WTC11 (cell line): Measurements from ENCODE around the gene WWOX. TPM values are rescaled to one million over a fixed set of nuclear protein-coding genes. Genes with fewer than 3 reads are reported as not detected.

ENCODE experiments used
- ATAC-seq: fragments of 200-7000 bp; cut with Tn5 transposase; 2 replicates; pipeline ENCODE4 v1.10.0; 2021; ENCODE audit warnings: mild to moderate bottlenecking, moderate library complexity
- CTCF ChIA-PET: fragments of 300-600 bp; sonication (Branson Sonifier 250); formaldehyde crosslinking; loops from one replicate; lab custom pipeline; 2021; ENCODE audit warnings: antibody characterized with exemption; lab: Charles Lee
- POLR2A ChIA-PET: fragments of 350-600 bp; sonication (Branson Sonifier 250); formaldehyde crosslinking; loops from one replicate; lab custom pipeline; 2021; ENCODE audit warnings: antibody characterized with exemption; lab: Charles Lee
- DNase-seq: peaks from one replicate; pipeline ENCODE4 v3.0.0; 2021; ENCODE audit warnings: low spot score
- H3K27ac Mint-ChIP-seq: 2 replicates; pipeline ENCODE4 v1.8.0; 2021; ENCODE audit warnings: mixed read lengths
- H3K27me3 Mint-ChIP-seq: 2 replicates; pipeline ENCODE4 v1.8.0; 2021; ENCODE audit warnings: low read depth, mild to moderate bottlenecking, moderate library complexity, mixed read lengths
- H3K36me3 Mint-ChIP-seq: 2 replicates; pipeline ENCODE4 v1.8.0; 2021; ENCODE audit warnings: mixed read lengths
- H3K4me1 Mint-ChIP-seq: 2 replicates; pipeline ENCODE4 v1.8.0; 2022; ENCODE audit warnings: mixed read lengths
- H3K4me3 Mint-ChIP-seq: 2 replicates; pipeline ENCODE4 v1.8.0; 2021; ENCODE audit warnings: mild to moderate bottlenecking, moderate library complexity, mixed read lengths
- H3K9me3 Mint-ChIP-seq: 2 replicates; pipeline ENCODE4 v1.8.0; 2021; ENCODE audit warnings: mixed read lengths
- ESRRA ChIP-seq: sonication (generic); formaldehyde crosslinking; IDR thresholded peaks from 2 replicates; pipeline ENCODE4 v1.8.1; 2022; ENCODE audit warnings: mild to moderate bottlenecking, missing genetic modification reagents, borderline replicate concordance
- FOXJ3 ChIP-seq: sonication (generic); formaldehyde crosslinking; IDR thresholded peaks from 2 replicates; pipeline ENCODE4 v1.9.0; 2021; ENCODE audit warnings: missing genetic modification reagents, mild to moderate bottlenecking, borderline replicate concordance
- RORB ChIP-seq: fragments of 250-450 bp; sonication (Bioruptor Pico); IDR thresholded peaks from 2 replicates; pipeline ENCODE4 v1.9.0; 2021; ENCODE audit warnings: mild to moderate bottlenecking
- SMAD3 ChIP-seq: sonication (generic); formaldehyde crosslinking; IDR thresholded peaks from 2 replicates; pipeline ENCODE4 v1.8.0; 2022; ENCODE audit warnings: missing genetic modification reagents, mild to moderate bottlenecking, borderline replicate concordance
- USF1 ChIP-seq: sonication (generic); formaldehyde crosslinking; IDR thresholded peaks from 2 replicates; pipeline ENCODE4 v1.8.0; 2022; ENCODE audit warnings: mild to moderate bottlenecking, missing genetic modification reagents
- USF2 ChIP-seq: sonication (generic); formaldehyde crosslinking; IDR thresholded peaks from 2 replicates; pipeline ENCODE4 v1.8.1; 2023; ENCODE audit warnings: mild to moderate bottlenecking, missing genetic modification reagents, moderate library complexity
- ZBTB21 ChIP-seq: sonication (generic); formaldehyde crosslinking; IDR thresholded peaks from 2 replicates; pipeline ENCODE4 v1.8.1; 2023; ENCODE audit warnings: mild to moderate bottlenecking, missing genetic modification reagents, borderline replicate concordance
- ZNF121 ChIP-seq: sonication (generic); formaldehyde crosslinking; IDR thresholded peaks from 2 replicates; pipeline ENCODE4 v1.8.0; 2023; ENCODE audit warnings: missing genetic modification reagents
- ZNF138 ChIP-seq: sonication (generic); formaldehyde crosslinking; conservative IDR thresholded peaks from 2 replicates; pipeline ENCODE4 v1.8.1; 2022; ENCODE audit warnings: mild to moderate bottlenecking, moderate library complexity, missing genetic modification reagents
- ZNF396 ChIP-seq: fragments of 250-450 bp; sonication (Bioruptor Pico); IDR thresholded peaks from 2 replicates; pipeline ENCODE4 v1.8.0; 2021; ENCODE audit warnings: mild to moderate bottlenecking, moderate library complexity, borderline replicate concordance
- ZNF671 ChIP-seq: fragments of 250-450 bp; sonication (Bioruptor Pico); IDR thresholded peaks from 2 replicates; pipeline ENCODE4 v1.8.0; 2021; ENCODE audit warnings: mild to moderate bottlenecking
- total RNA-seq: library from RNA; stranded (reverse); gene quantifications from 3 replicates; pipeline ENCODE4 v1.2.3, GENCODE V29; 2021
- TF ChIP-seq, protein P1 (sequence below): fragments of 250-450 bp; sonication (Bioruptor Pico); IDR thresholded peaks from 2 replicates; pipeline ENCODE4 v1.8.0; 2021; ENCODE audit warnings: mild to moderate bottlenecking
- TF ChIP-seq, protein P2 (sequence below): fragments of 250-450 bp; sonication (Bioruptor Pico); IDR thresholded peaks from 2 replicates; pipeline ENCODE4 v2.1.2; 2022; ENCODE audit warnings: mild to moderate bottlenecking, moderate library complexity
- TF ChIP-seq, protein P3 (sequence below): sonication (generic); formaldehyde crosslinking; IDR thresholded peaks from 2 replicates; pipeline ENCODE4 v1.8.0; 2023; ENCODE audit warnings: mild to moderate bottlenecking, missing genetic modification reagents
- TF ChIP-seq, protein P4 (sequence below): fragments of 250-450 bp; sonication (Bioruptor Pico); IDR thresholded peaks from 2 replicates; pipeline ENCODE4 v1.9.0; 2021; ENCODE audit warnings: mild to moderate bottlenecking
- TF ChIP-seq, protein P5 (sequence below): sonication (generic); formaldehyde crosslinking; IDR thresholded peaks from 2 replicates; pipeline ENCODE4 v1.8.1; 2022; ENCODE audit warnings: low read depth, mild to moderate bottlenecking, moderate library complexity, missing genetic modification reagents, borderline replicate concordance
- TF ChIP-seq, protein P6 (sequence below): sonication (generic); formaldehyde crosslinking; IDR thresholded peaks from 2 replicates; pipeline ENCODE4 v1.8.0; 2022; ENCODE audit warnings: missing genetic modification reagents
- TF ChIP-seq, protein P7 (sequence below): fragments of 250-450 bp; sonication (Bioruptor Pico); IDR thresholded peaks from 2 replicates; pipeline ENCODE4 v1.9.0; 2021; ENCODE audit warnings: moderate library complexity, mild to moderate bottlenecking, inconsistent platforms, borderline replicate concordance

WWOX gene
- total RNA-seq, 1 experiment from 2014 or later: 15.7 TPM

DNA sequence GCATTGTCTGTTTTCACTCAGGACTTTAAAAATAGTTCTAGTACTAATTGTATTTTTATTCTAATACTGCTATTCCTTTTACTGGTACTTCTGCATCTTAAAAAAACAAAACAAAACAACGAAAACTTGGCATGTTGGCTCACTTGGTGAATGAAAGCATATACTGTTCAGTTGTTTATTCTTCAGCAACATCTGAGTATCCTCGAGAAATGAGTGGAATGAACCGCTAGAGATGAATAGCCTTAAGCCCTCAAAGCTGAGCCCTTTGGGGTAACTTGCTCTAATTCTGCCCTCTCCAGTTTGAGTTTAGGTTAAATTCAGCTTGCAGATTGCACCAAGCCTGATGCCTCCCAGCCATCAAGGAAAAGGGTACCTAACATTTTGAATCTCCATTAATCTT, 126.5 kb downstream of the WWOX start:
- ATAC-seq: no peak
- ChIA-PET CTCF (no interaction called here), POLR2A (no interaction called here)
- TF ChIP-seq, protein P1, sequence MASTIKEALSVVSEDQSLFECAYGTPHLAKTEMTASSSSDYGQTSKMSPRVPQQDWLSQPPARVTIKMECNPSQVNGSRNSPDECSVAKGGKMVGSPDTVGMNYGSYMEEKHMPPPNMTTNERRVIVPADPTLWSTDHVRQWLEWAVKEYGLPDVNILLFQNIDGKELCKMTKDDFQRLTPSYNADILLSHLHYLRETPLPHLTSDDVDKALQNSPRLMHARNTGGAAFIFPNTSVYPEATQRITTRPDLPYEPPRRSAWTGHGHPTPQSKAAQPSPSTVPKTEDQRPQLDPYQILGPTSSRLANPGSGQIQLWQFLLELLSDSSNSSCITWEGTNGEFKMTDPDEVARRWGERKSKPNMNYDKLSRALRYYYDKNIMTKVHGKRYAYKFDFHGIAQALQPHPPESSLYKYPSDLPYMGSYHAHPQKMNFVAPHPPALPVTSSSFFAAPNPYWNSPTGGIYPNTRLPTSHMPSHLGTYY: no peak
- TF ChIP-seq ZNF138 (CRISPR knock-in tag) (no peak), ZBTB21 (CRISPR knock-in tag) (no peak), FOXJ3 (CRISPR knock-in tag) (no peak), ESRRA (CRISPR knock-in tag) (no peak), ZNF121 (no peak)
- TF ChIP-seq, protein P2, sequence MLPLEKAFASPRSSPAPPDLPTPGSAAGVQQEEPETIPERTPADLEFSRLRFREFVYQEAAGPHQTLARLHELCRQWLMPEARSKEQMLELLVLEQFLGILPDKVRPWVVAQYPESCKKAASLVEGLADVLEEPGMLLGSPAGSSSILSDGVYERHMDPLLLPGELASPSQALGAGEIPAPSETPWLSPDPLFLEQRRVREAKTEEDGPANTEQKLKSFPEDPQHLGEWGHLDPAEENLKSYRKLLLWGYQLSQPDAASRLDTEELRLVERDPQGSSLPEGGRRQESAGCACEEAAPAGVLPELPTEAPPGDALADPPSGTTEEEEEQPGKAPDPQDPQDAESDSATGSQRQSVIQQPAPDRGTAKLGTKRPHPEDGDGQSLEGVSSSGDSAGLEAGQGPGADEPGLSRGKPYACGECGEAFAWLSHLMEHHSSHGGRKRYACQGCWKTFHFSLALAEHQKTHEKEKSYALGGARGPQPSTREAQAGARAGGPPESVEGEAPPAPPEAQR (CRISPR knock-in tag): no peak
- TF ChIP-seq, protein P3, sequence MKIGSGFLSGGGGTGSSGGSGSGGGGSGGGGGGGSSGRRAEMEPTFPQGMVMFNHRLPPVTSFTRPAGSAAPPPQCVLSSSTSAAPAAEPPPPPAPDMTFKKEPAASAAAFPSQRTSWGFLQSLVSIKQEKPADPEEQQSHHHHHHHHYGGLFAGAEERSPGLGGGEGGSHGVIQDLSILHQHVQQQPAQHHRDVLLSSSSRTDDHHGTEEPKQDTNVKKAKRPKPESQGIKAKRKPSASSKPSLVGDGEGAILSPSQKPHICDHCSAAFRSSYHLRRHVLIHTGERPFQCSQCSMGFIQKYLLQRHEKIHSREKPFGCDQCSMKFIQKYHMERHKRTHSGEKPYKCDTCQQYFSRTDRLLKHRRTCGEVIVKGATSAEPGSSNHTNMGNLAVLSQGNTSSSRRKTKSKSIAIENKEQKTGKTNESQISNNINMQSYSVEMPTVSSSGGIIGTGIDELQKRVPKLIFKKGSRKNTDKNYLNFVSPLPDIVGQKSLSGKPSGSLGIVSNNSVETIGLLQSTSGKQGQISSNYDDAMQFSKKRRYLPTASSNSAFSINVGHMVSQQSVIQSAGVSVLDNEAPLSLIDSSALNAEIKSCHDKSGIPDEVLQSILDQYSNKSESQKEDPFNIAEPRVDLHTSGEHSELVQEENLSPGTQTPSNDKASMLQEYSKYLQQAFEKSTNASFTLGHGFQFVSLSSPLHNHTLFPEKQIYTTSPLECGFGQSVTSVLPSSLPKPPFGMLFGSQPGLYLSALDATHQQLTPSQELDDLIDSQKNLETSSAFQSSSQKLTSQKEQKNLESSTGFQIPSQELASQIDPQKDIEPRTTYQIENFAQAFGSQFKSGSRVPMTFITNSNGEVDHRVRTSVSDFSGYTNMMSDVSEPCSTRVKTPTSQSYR (CRISPR knock-in tag): no peak
- TF ChIP-seq, protein P4, sequence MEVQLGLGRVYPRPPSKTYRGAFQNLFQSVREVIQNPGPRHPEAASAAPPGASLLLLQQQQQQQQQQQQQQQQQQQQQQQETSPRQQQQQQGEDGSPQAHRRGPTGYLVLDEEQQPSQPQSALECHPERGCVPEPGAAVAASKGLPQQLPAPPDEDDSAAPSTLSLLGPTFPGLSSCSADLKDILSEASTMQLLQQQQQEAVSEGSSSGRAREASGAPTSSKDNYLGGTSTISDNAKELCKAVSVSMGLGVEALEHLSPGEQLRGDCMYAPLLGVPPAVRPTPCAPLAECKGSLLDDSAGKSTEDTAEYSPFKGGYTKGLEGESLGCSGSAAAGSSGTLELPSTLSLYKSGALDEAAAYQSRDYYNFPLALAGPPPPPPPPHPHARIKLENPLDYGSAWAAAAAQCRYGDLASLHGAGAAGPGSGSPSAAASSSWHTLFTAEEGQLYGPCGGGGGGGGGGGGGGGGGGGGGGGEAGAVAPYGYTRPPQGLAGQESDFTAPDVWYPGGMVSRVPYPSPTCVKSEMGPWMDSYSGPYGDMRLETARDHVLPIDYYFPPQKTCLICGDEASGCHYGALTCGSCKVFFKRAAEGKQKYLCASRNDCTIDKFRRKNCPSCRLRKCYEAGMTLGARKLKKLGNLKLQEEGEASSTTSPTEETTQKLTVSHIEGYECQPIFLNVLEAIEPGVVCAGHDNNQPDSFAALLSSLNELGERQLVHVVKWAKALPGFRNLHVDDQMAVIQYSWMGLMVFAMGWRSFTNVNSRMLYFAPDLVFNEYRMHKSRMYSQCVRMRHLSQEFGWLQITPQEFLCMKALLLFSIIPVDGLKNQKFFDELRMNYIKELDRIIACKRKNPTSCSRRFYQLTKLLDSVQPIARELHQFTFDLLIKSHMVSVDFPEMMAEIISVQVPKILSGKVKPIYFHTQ: no peak
- no peaks in the 10 kb centered on the region for H3K27me3 Mint-ChIP-seq
- H3K27ac Mint-ChIP-seq: no peak overlapping the region
- no peak overlapping the region for H3K4me3 Mint-ChIP-seq
- no peaks in the 10 kb centered on the region for H3K36me3 Mint-ChIP-seq
- H3K4me1 Mint-ChIP-seq: peaks cover 7% of the 10 kb centered on the region
- peaks cover 6% of the 10 kb centered on the region for H3K9me3 Mint-ChIP-seq
- DNase-seq: no peak

GRCh38 chr16:78227855-78228254, 128.4 kb downstream of the WWOX start:
- Mint-ChIP-seq H3K4me1 (peaks cover 7% of the 10 kb centered on the region), H3K27ac (no peak overlapping the region), H3K27me3 (no peaks in the 10 kb centered on the region), H3K9me3 (peaks cover 6% of the 10 kb centered on the region), H3K4me3 (no peak overlapping the region), H3K36me3 (no peaks in the 10 kb centered on the region)
- ChIA-PET POLR2A (no interaction called here), CTCF (interaction anchor here (0.6 to 1.6 kb wide), 4 partner anchors 21 to 835 kb away, joined by 3 to 6 read pairs (median 4); no protein-coding TSS in a partner anchor)
- peak; percentile 90 for ATAC-seq
- no peak for DNase-seq
- TF ChIP-seq ZNF396 (CRISPR knock-in tag) (no peak), USF2 (no peak), FOXJ3 (CRISPR knock-in tag) (no peak), USF1 (CRISPR knock-in tag) (no peak), ZNF671 (no peak), SMAD3 (CRISPR knock-in tag) (no peak), RORB (CRISPR knock-in tag) (no peak)
- TF ChIP-seq, protein P5, sequence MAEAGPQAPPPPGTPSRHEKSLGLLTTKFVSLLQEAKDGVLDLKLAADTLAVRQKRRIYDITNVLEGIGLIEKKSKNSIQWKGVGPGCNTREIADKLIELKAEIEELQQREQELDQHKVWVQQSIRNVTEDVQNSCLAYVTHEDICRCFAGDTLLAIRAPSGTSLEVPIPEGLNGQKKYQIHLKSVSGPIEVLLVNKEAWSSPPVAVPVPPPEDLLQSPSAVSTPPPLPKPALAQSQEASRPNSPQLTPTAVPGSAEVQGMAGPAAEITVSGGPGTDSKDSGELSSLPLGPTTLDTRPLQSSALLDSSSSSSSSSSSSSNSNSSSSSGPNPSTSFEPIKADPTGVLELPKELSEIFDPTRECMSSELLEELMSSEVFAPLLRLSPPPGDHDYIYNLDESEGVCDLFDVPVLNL (CRISPR knock-in tag): no peak
- TF ChIP-seq, protein P6, sequence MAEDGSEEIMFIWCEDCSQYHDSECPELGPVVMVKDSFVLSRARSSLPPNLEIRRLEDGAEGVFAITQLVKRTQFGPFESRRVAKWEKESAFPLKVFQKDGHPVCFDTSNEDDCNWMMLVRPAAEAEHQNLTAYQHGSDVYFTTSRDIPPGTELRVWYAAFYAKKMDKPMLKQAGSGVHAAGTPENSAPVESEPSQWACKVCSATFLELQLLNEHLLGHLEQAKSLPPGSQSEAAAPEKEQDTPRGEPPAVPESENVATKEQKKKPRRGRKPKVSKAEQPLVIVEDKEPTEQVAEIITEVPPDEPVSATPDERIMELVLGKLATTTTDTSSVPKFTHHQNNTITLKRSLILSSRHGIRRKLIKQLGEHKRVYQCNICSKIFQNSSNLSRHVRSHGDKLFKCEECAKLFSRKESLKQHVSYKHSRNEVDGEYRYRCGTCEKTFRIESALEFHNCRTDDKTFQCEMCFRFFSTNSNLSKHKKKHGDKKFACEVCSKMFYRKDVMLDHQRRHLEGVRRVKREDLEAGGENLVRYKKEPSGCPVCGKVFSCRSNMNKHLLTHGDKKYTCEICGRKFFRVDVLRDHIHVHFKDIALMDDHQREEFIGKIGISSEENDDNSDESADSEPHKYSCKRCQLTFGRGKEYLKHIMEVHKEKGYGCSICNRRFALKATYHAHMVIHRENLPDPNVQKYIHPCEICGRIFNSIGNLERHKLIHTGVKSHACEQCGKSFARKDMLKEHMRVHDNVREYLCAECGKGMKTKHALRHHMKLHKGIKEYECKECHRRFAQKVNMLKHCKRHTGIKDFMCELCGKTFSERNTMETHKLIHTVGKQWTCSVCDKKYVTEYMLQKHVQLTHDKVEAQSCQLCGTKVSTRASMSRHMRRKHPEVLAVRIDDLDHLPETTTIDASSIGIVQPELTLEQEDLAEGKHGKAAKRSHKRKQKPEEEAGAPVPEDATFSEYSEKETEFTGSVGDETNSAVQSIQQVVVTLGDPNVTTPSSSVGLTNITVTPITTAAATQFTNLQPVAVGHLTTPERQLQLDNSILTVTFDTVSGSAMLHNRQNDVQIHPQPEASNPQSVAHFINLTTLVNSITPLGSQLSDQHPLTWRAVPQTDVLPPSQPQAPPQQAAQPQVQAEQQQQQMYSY: no peak
- TF ChIP-seq, protein P7, sequence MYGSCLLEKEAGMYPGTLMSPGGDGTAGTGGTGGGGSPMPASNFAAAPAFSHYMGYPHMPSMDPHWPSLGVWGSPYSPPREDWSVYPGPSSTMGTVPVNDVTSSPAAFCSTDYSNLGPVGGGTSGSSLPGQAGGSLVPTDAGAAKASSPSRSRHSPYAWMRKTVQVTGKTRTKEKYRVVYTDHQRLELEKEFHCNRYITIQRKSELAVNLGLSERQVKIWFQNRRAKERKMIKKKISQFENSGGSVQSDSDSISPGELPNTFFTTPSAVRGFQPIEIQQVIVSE: no peak
